NOMO-1 (cell line): ENCODE results near the gene CRIP1.

Source experiments
- DNase-seq, 2 experiments: peaks; one replicate each; lab custom pipeline; 2025; ENCODE audit not compliant: unreplicated experiment in 2 of 2; lab: John Stamatoyannopoulos, UW

The CRIP1 gene

DNA sequence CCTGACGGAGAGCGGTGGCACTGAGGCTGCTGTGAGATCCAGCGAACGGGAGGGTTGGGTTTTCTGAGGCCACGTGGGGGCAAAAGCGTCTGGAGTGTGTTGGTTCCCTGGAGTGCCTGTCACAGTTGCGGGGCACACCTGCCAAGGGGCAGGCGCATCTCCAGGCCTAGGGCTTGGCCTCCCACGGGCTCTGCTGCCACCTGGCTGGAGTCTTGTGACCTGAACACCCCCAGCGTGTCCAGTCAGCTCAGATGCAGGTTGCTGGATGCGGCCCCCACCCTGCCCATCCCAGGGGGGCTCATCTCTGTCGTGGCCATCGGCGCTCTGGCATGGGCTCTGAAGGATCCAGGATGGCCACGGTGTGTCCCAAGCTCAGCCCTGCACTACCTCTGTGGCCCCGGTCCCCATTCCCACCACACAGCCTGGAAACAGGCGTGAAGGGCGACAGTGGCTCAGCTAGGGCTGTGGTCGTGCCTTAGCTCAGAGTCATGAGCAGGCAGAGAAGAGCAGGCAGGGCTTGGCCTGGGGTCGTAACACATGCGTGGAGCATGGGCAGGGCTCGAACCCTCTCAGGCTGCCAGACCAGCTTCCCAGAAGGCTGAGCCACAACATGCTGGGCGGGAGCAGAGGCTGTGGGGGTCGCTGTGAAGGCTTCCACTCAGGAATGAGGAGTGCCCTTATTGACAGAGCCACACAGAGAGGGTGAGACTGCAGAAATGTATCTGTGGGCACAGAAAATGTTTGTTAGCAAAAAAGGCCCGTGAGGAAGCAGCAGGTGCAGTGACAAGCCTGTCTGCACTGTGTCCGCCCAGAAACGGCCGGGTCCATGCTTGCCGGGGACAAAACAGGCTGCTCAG, 35.6 kb upstream of the CRIP1 start:
- no peak for DNase-seq

DNA sequence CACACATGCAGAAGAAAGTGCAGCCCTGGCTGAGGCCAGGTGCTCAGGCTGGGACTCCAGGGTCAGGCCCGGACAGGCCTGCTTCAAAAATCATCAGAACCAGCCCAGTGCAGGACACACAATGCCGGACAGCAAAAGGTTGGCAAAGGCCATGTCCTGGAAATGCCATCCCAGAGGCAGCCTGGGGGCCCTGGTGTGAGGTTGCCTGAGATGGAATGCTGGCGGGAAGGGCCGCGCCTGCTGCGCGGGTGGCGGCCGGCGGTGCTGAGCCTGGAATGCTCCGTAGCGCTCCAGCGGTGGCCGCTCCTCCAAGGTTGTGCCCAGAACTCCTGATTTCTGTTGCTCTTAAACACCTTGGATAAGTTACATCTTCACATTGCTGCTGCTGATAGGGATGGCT, 33.7 kb upstream of the CRIP1 start:
- no peak for DNase-seq

DNA sequence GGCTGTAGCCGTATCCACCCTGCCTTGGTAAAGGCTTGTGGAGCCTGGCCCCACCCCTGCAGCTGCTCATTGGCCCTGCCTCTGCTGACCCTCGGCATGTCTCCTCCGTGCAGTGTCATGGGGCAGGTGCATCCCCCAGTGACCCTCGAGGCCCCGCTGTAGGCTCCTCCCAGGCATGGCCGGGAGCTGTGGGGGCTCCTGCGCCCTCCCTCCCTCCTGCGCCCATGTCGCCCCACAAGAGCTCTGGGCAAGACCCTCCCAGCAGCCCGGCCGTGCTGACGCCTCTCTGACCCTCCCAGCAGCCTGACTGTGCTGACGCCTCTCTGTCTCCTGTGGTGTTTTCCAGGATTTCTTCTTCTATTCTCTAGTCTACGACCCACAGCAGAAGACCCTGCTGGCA, 32.8 kb upstream of the CRIP1 start:
- no peak for DNase-seq

GRCh38 chr14:105455086-105455640, 31.5 kb upstream of the CRIP1 start:
- no peak for DNase-seq

- no peak for DNase-seq
Measured at GRCh38 chr14:105455766-105456660, 30.7 kb upstream of the CRIP1 start.

DNA sequence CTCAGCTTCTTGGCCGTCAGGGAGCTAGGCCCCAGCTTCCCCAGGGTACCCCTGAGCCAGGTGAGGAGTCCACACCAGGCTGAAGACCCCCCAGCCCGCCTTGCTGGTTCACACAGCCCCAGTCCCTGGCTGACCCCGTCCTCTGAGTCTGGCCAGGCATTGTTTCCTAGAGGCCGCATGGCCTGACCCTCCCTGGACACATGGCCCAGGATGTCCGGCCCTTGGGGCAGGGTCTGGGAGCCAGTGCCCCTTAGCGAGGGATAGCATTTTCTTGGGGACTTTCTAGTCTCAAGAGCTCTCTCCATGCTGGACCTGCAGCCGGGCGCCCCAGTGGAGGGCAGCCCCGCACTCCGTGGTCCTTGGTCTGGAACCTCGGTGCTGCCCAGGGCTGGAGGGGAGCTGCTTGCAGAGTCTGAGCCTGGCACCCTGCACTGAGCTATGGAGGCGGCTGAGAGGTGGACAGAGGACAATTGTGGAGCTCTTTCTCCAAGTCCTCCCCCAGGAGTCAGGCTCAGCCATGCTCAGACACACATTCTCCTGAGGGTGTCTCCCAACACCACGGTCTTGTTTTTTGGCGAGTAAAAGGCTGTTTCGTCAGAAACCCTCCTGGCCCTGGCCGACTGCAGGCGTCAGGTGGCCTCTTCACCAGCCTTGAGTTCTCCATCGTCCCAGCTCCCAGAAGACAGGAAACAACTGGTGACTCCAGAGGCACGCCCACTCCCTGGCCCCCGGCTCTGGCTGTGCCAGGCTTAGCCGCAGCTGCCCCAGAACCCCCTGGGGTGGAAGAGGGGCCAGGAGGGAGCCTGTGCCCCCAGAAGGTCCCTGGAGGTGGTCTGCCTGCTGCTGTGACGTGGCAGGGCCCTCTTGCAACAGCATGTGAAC, 29.7 kb upstream of the CRIP1 start:
- DNase-seq: no peak

DNA sequence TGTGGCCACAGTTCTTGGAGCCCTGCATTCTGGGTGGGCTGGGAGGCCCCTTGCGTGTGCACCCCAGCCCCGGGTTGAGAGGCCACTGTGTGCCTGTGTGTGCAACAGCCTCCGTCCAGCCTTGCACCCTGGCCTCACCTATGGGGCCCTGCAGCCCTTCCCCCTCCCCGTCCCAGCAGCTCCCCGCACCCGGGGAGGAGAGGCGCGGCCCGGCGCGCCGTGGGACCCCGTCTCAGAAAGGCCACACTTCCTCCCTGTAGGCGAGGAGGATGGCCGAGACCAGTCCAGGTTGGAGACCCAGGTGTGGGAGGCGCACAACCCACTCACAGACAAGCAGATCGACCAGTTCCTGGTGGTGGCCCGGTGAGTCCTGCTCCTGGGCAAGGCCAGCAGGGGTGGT, 28.7 kb upstream of the CRIP1 start:
- DNase-seq: no peak

GRCh38 chr14:105458571-105458970, 28.1 kb upstream of the CRIP1 start:
- no peak for DNase-seq

DNA sequence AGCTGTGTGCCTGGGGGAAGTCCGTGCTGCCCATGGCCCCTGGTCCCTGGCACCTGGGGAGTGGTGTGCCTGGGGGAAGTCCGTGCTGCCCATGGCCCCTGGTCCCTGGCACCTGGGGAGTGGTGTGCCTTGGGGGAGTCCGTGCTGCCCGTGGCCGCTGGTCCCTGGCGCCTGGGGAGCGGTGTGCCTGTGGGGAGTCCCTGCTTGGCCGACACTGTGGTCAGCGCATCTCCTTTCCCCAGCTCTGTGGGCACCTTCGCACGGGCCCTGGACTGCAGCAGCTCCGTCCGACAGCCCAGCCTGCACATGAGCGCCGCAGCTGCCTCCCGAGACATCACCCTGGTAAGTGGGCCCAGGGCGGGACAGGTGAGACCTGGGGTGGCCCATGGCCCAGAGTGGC, 26.6 kb upstream of the CRIP1 start:
- no peak for DNase-seq

DNA sequence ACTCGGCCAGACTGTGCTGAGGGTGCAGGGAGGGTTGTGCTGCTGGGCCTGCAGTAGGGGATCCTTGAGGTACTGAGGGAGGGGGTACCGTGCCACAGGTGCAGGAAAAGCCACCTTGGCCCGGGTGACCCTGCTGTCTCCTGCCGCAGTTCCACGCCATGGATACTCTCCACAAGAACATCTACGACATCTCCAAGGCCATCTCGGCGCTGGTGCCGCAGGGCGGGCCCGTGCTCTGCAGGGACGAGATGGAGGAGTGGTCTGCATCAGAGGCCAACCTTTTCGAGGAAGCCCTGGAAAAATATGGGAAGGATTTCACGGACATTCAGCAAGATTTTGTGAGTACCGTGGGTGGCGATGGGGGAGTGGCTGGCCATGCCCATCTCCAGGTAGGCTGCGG, 26.1 kb upstream of the CRIP1 start:
- DNase-seq: no peak

DNA sequence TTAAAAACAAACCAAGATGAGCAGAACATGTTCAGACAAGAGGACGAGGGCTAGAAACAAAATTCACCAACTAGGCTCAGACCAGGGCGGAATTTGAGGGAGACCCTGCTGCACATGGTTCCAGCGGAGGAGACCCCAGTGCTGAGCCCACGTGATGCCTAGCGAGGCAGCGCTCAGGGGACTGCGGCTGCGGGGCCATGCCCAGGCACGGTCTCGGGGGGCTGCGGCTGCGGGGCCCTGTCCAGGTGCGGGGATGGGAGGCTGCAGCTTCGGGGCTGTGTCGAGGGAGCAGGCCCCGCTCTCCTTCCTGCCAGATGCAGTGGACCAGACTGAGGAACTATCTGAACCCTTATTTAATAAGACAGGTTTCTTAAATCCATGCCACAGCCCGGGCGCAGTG, 24.8 kb upstream of the CRIP1 start:
- no peak for DNase-seq

- DNase-seq: no peak
Measured at GRCh38 chr14:105464501-105464900, 22.2 kb upstream of the CRIP1 start.

GRCh38 chr14:105465209-105466031, 21.3 kb upstream of the CRIP1 start:
- no peak for DNase-seq

DNA sequence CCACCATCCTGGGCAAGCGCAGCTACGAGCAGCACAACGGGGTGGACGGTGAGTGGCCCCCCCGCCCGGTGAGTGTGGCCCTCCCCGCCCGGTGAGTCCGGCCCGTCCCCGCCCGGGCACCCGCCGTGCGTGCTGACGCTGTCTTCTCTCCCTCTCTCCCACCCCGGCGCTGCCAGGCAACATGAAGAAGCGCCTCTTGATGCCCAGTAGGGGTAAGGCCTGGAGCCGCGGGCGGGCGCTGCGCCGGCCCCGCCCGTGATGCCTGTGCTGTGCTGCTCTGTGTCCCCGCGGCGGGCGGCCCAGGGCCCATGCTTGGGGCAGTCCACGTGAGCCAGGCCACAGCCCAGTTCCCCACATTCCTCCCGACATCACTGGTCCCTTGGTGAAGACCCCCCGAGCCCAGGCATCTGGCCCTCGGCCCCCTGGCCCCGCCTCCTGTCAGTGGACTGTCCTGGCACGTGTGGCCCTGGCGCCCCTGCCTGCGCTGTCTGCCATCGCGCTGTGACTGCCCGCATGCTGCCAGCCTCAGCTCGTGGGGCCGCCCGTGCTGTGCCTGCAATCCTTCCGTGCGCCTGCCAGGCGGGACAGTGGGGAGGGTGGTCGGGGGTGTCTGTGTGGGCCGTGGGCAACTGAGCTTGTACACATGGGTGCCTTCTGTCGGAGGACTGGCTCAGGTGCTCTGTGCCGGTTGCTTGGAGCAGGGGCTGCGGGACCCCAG, 20.0 kb upstream of the CRIP1 start:
- DNase-seq: no peak

- no peak for DNase-seq
Measured at GRCh38 chr14:105467249-105467941, 19.3 kb upstream of the CRIP1 start.

DNA sequence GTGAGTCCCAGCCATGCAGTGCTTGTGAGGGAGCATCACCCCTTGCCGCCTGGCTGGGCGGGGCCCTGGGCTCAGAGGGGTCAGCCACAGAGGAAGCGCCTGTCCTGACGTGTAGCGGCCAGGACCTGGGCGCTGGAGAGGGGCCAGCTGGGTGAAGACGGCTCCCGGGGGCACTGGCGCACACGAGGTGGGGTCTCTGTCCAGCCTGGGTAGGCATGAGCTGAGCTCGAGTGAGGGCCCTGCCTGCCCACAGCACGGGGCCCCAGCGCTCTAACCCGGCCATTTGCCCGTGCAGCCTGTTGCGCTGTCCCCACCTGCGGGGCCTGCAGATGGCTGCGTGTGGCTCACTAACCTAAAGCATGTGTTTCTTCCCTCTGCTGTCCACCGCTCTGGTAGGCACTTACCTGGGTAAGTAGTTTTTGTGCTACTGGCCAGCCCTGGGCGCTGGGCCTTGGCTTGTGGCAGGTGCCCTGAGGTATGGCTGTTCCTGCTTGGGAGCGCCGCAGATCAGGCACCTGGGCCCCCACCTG, 18.7 kb upstream of the CRIP1 start:
- DNase-seq: no peak

- no peak for DNase-seq
Measured at GRCh38 chr14:105468621-105469241, 18.0 kb upstream of the CRIP1 start.
